ENCODE measurements around the gene KCNJ1. TPM values are rescaled to one million over a fixed set of nuclear protein-coding genes. Genes with fewer than 3 reads are reported as not detected.

Gene KCNJ1
- total and polyA plus RNA-seq, 10 donors: 0.02 to 0.09 (median 0.03) TPM; not detected in 7

- H3K4me3 ChIP-seq: no peak overlapping the region
- no peaks in the 10 kb centered on the region for H3K9me3 ChIP-seq
- H3K27ac ChIP-seq: no peak overlapping the region
- intact Hi-C loops (cut with DNase I; ENCODE audit: low total_unique reads): no loop called here
- H3K4me1 ChIP-seq: no peaks in the 10 kb centered on the region
- H3K27me3 ChIP-seq (replicated peaks in 1 of 7): peaks cover 0 to 51% (median 0%) of the 10 kb centered on the region in 7 donors
- no peak for TF ChIP-seq CTCF (IDR thresholded peaks at IDR 0.05 in 8 of 11, conservative IDR thresholded peaks at IDR 0.05 in 3 of 11)
- TF ChIP-seq POLR2A (IDR thresholded peaks at IDR 0.05): no peak
- TF ChIP-seq POLR2AphosphoS5 (IDR thresholded peaks at IDR 0.05): no peak
- 82 to 100% (median 90%) methylated on average over 2 of the region's 2 CpGs for WGBS, 5 donors
- H3K36me3 ChIP-seq: no peaks in the 10 kb centered on the region
- DNase-seq: no peak
Measured at GRCh38 chr11:128878455-128878854, 11.4 kb upstream of the KCNJ1 start.

GRCh38 chr11:128877726-128878125 is 10.6 kb upstream of the KCNJ1 start:
- no peaks in the 10 kb centered on the region for H3K4me1 ChIP-seq
- H3K9me3 ChIP-seq: no peaks in the 10 kb centered on the region
- DNase-seq: peak; percentile 32
- TF ChIP-seq POLR2AphosphoS5 (IDR thresholded peaks at IDR 0.05): no peak
- TF ChIP-seq POLR2A (IDR thresholded peaks at IDR 0.05): no peak
- no peak for TF ChIP-seq CTCF (IDR thresholded peaks at IDR 0.05 in 8 of 11, conservative IDR thresholded peaks at IDR 0.05 in 3 of 11)
- no peak overlapping the region for H3K27ac ChIP-seq
- H3K36me3 ChIP-seq: no peaks in the 10 kb centered on the region
- WGBS, 5 donors: 72 to 83% (median 77%) methylated on average over 5 of the region's 5 CpGs
- intact Hi-C loops (cut with DNase I; ENCODE audit: low total_unique reads): no loop called here
- H3K4me3 ChIP-seq: no peak overlapping the region
- peaks cover 0 to 44% (median 0%) of the 10 kb centered on the region in 7 donors for H3K27me3 ChIP-seq (replicated peaks in 1 of 7)

GRCh38 chr11:128876133-128876650 is 9.1 kb upstream of the KCNJ1 start:
- H3K9me3 ChIP-seq: no peaks in the 10 kb centered on the region
- peaks cover 0 to 32% (median 0%) of the 10 kb centered on the region in 7 donors for H3K27me3 ChIP-seq (replicated peaks in 1 of 7)
- WGBS, 5 donors: 91 to 94% (median 93%) methylated on average over 22 of the region's 22 CpGs
- DNase-seq: peak; percentile 65
- intact Hi-C loops (cut with DNase I; ENCODE audit: low total_unique reads): no loop called here
- no peaks in the 10 kb centered on the region for H3K36me3 ChIP-seq
- TF ChIP-seq POLR2AphosphoS5 (IDR thresholded peaks at IDR 0.05) (no peak), CTCF (IDR thresholded peaks at IDR 0.05 in 8 of 11, conservative IDR thresholded peaks at IDR 0.05 in 3 of 11) (no peak), POLR2A (IDR thresholded peaks at IDR 0.05) (no peak)
- no peaks in the 10 kb centered on the region for H3K4me1 ChIP-seq
- no peak overlapping the region for H3K27ac ChIP-seq
- H3K4me3 ChIP-seq: no peak overlapping the region

GRCh38 chr11:128874427-128874826 is 7.3 kb upstream of the KCNJ1 start:
- Histone ChIP-seq H3K4me1 (no peaks in the 10 kb centered on the region), H3K4me3 (no peak overlapping the region), H3K27me3 (replicated peaks in 1 of 7) (peaks cover 0 to 17% (median 0%) of the 10 kb centered on the region in 7 donors), H3K9me3 (no peaks in the 10 kb centered on the region), H3K27ac (no peak overlapping the region), H3K36me3 (no peaks in the 10 kb centered on the region)
- TF ChIP-seq POLR2AphosphoS5 (IDR thresholded peaks at IDR 0.05) (no peak), CTCF (IDR thresholded peaks at IDR 0.05 in 8 of 11, conservative IDR thresholded peaks at IDR 0.05 in 3 of 11) (no peak), POLR2A (IDR thresholded peaks at IDR 0.05) (no peak)
- intact Hi-C loops (cut with DNase I; ENCODE audit: low total_unique reads): no loop called here
- DNase-seq: no peak
- WGBS, 5 donors: 70 to 79% (median 77%) methylated on average over 3 of the region's 3 CpGs
